ENCODE measurements around the gene JARID2. TPM values are rescaled to one million over a fixed set of nuclear protein-coding genes. Genes with fewer than 3 reads are reported as not detected.

JARID2 gene
- total and polyA plus RNA-seq, 2 of the 8 experiments (the other 6 are each of a cell fraction or from before 2014, with no cell fraction given): 60.1 to 239 TPM

DNA sequence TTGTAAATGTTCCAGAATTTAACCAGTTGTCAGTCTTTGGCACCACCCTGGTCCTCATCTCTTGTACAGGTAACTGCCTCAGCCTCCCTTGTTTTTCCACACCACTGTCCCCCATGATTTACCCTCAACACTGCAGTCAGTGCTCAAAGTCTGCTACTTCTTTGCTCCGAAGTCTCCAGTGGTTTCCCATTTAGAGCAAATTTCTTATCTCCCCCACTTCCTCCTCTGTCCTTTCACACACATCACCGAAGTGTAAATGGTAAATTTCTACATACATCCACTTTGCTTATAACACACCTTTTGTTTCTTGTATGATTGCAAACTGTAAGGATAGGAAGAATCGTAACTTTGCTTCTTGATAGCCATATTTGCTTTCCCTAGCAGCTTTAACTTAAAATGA, 115.3 kb downstream of the JARID2 start:
- Histone ChIP-seq H3K36me3 (ENCODE audit: control insufficient read depth in 2 of 4, insufficient read depth in 4 of 4, low read length in 3 of 4) (peaks cover 0 to 3% (median 0%) of the 10 kb centered on the region in 4 experiments; a peak in 1 of 8 replicates), H2AFZ (ENCODE audit: low read length) (no peak overlapping the region), H3K23me2 (ENCODE audit: low read depth, low read length) (no peaks in the 10 kb centered on the region), H2BK120ac (replicated peaks; ENCODE audit: low read depth, low read length) (no peak overlapping the region), H4K8ac (ENCODE audit: extremely low read depth, insufficient read depth, low read length) (no peak overlapping the region), H3K79me1 (ENCODE audit: low read depth, low read length) (peaks cover 21% of the 10 kb centered on the region), H3K14ac (ENCODE audit: insufficient read length) (no peak overlapping the region), H2BK5ac (ENCODE audit: low read depth, low read length) (no peak overlapping the region), H3K4me2 (ENCODE audit: insufficient read depth in 1 of 2, low read depth in 2 of 2, low read length in 2 of 2) (no peak overlapping the region; a peak in 3 of 4 replicates), H4K5ac (ENCODE audit: insufficient read length, low read depth, low read length) (no peak overlapping the region), H3K4me1 (replicated peaks in 1 of 4; ENCODE audit: control insufficient read depth in 3 of 4, insufficient read depth in 4 of 4, low read length in 3 of 4) (peaks cover 21 to 63% (median 41%) of the 10 kb centered on the region in 4 experiments), H2AK5ac (ENCODE audit: low read depth, low read length) (no peak overlapping the region), H3K27ac (ENCODE audit: low read depth, low read length) (no peak overlapping the region), H3K23ac (ENCODE audit: insufficient read length) (no peak overlapping the region), H3K4me3 (ENCODE audit: extremely low read depth in 1 of 4, insufficient read depth in 2 of 4, low read depth in 3 of 4, low read length in 4 of 4) (no peak overlapping the region), H2BK20ac (ENCODE audit: low read length) (no peak overlapping the region), H4K91ac (replicated peaks; ENCODE audit: insufficient read length, low read length) (no peak overlapping the region), H3K4ac (replicated peaks; ENCODE audit: insufficient read length, low read depth, low read length) (no peak overlapping the region), H2BK15ac (ENCODE audit: low read length) (no peak overlapping the region), H3K79me2 (ENCODE audit: control insufficient read depth in 1 of 2, insufficient read depth in 2 of 2, low read length in 2 of 2) (peaks cover 85 to 100% of the 10 kb centered on the region in 2 experiments), H4K20me1 (replicated peaks in 1 of 2; ENCODE audit: control insufficient read depth in 1 of 2, insufficient read depth in 2 of 2, low read length in 2 of 2) (peaks cover 64 to 75% of the 10 kb centered on the region in 2 experiments), H2BK12ac (ENCODE audit: low read depth, low read length) (no peak overlapping the region), H3K27me3 (replicated peaks in 1 of 4; ENCODE audit: control insufficient read depth in 3 of 4, extremely low read depth in 1 of 4, insufficient read depth in 3 of 4, low read length in 3 of 4) (no peaks in the 10 kb centered on the region), H3K9ac (replicated peaks in 1 of 4; ENCODE audit: extremely low read depth in 1 of 4, low read depth in 3 of 4, low read length in 3 of 4) (no peak overlapping the region), H3K9me3 (ENCODE audit: insufficient read depth in 2 of 2, low read depth in 1 of 2, low read length in 1 of 2) (no peaks in the 10 kb centered on the region), H3K56ac (replicated peaks; ENCODE audit: insufficient read length, low read depth, low read length) (no peak overlapping the region), H3K18ac (ENCODE audit: extremely low read depth, low read length) (no peak overlapping the region)
- ChIA-PET CTCF (ENCODE audit: partially characterized antibody) (no interaction called here), POLR2A (ENCODE audit: partially characterized antibody) (interaction anchor here (0.8 to 1.6 kb wide), 2 partner anchors 13 to 18 kb away, joined by 3 to 4 read pairs; no protein-coding TSS in a partner anchor)
- no peak for FAIRE-seq
- DNase-seq (ENCODE audit: low read depth in 1 of 2, low spot score in 2 of 2): no peak
- WGBS, 2 experiments (ENCODE audit: extremely low coverage in 1 of 2, insufficient coverage in 1 of 2, insufficient read length in 1 of 2, insufficient replicate concordance in 2 of 2, low coverage in 1 of 2, low lambda C conversion rate in 2 of 2, missing lambda C conversion rate in 1 of 2): 88% methylated on average over 3 of the region's 3 CpGs; no CpG with 5 or more reads in 1 of the 2 experiments
- TF ChIP-seq KDM1A (IDR thresholded peaks at IDR 0.05; ENCODE audit: borderline replicate concordance, low read length) (no peak), KDM5A (IDR thresholded peaks at IDR 0.05; ENCODE audit: low read length) (no peak), SP4 (IDR thresholded peaks at IDR 0.05; ENCODE audit: low read length) (no peak), BCL11A (IDR thresholded peaks at IDR 0.05; ENCODE audit: low read depth in 2 of 2, low read length in 2 of 2) (no peak)
- TF ChIP-seq, protein P1, sequence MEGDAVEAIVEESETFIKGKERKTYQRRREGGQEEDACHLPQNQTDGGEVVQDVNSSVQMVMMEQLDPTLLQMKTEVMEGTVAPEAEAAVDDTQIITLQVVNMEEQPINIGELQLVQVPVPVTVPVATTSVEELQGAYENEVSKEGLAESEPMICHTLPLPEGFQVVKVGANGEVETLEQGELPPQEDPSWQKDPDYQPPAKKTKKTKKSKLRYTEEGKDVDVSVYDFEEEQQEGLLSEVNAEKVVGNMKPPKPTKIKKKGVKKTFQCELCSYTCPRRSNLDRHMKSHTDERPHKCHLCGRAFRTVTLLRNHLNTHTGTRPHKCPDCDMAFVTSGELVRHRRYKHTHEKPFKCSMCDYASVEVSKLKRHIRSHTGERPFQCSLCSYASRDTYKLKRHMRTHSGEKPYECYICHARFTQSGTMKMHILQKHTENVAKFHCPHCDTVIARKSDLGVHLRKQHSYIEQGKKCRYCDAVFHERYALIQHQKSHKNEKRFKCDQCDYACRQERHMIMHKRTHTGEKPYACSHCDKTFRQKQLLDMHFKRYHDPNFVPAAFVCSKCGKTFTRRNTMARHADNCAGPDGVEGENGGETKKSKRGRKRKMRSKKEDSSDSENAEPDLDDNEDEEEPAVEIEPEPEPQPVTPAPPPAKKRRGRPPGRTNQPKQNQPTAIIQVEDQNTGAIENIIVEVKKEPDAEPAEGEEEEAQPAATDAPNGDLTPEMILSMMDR (IDR thresholded peaks at IDR 0.05; ENCODE audit: control extremely low read depth in 1 of 3, insufficient read depth in 1 of 3, low read depth in 1 of 3, low read length in 3 of 3): no peak
- TF ChIP-seq, protein P2, sequence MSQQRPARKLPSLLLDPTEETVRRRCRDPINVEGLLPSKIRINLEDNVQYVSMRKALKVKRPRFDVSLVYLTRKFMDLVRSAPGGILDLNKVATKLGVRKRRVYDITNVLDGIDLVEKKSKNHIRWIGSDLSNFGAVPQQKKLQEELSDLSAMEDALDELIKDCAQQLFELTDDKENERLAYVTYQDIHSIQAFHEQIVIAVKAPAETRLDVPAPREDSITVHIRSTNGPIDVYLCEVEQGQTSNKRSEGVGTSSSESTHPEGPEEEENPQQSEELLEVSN (IDR thresholded peaks at IDR 0.05): no peak
